KBM-7 (cell line): Measurements from ENCODE around the gene SLC39A11.
A peak's percentile ranks its signal among the peaks of the same experiment; 100 is the strongest.
"Not testable (repeated sequence)": the region's sequence is repeated elsewhere in the genome, so short reads cannot be mapped to it uniquely, and the experiment has no call there.

Experiments used
- DNase-seq: peaks from one replicate; pipeline ENCODE4 v3.0.0-alpha.2; 2015
- in situ Hi-C: fragments of 300-500 bp; cut with MboI; formaldehyde crosslinking; loops from 2 replicates; pipeline ENCODE4 v1.14.3; 2020; ENCODE audit warnings: low sequenced_read_pairs, low pct_unique_long_range_greater_than_20kb, mixed read lengths

Gene SLC39A11

GRCh38 chr17:72995008-72995656 is 97.4 kb downstream of the SLC39A11 start:
- in situ Hi-C loops: no loop called here

GRCh38 chr17:72992783-72993467 is 99.6 kb downstream of the SLC39A11 start:
- in situ Hi-C loops: not testable (repeated sequence)

More at GRCh38 chr17:72995008-72995656, 97.4 kb downstream of the SLC39A11 start:
- no peak for DNase-seq

GRCh38 chr17:72991651-72992050 is 100.8 kb downstream of the SLC39A11 start:
- in situ Hi-C loops: no loop called here
- DNase-seq: no peak

More at GRCh38 chr17:72992783-72993467, 99.6 kb downstream of the SLC39A11 start:
- not testable (repeated sequence) for DNase-seq

- no peak for DNase-seq
- in situ Hi-C loops: no loop called here
Observed at GRCh38 chr17:72989074-72989610, 103.3 kb downstream of the SLC39A11 start.

GRCh38 chr17:72988451-72988850 is 104.0 kb downstream of the SLC39A11 start:
- in situ Hi-C loops: no loop called here
- DNase-seq: no peak

- DNase-seq: no peak
- in situ Hi-C loops: no loop called here
Observed at GRCh38 chr17:72987166-72987565, 105.3 kb downstream of the SLC39A11 start.

- in situ Hi-C loops: no loop called here
- peak; percentile 80 for DNase-seq
Observed at GRCh38 chr17:72985882-72986720, 106.4 kb downstream of the SLC39A11 start.

GRCh38 chr17:72984926-72985325 is 107.6 kb downstream of the SLC39A11 start:
- no peak for DNase-seq
- in situ Hi-C loops: no loop called here

GRCh38 chr17:72984145-72984925 is 108.2 kb downstream of the SLC39A11 start:
- in situ Hi-C loops: no loop called here
- DNase-seq: no peak

- in situ Hi-C loops: no loop called here
- no peak for DNase-seq
Observed at GRCh38 chr17:72982680-72983079, 109.8 kb downstream of the SLC39A11 start.

- in situ Hi-C loops: no loop called here
- no peak for DNase-seq
Observed at GRCh38 chr17:72978593-72979218, 113.8 kb downstream of the SLC39A11 start.

- in situ Hi-C loops: no loop called here
Observed at GRCh38 chr17:72977771-72978417, 114.6 kb downstream of the SLC39A11 start.

GRCh38 chr17:72976971-72977770 is 115.3 kb downstream of the SLC39A11 start:
- in situ Hi-C loops: no loop called here
- DNase-seq: peak; percentile 26

More at GRCh38 chr17:72977771-72978417, 114.6 kb downstream of the SLC39A11 start:
- peak; percentile 78 for DNase-seq

GRCh38 chr17:72975509-72975908 is 117.0 kb downstream of the SLC39A11 start:
- in situ Hi-C loops: no loop called here

GRCh38 chr17:72974605-72975232 is 117.8 kb downstream of the SLC39A11 start:
- no peak for DNase-seq
- in situ Hi-C loops: no loop called here

More at GRCh38 chr17:72975509-72975908, 117.0 kb downstream of the SLC39A11 start:
- no peak for DNase-seq

- DNase-seq: no peak
- in situ Hi-C loops: no loop called here
Observed at GRCh38 chr17:72972263-72972951, 120.1 kb downstream of the SLC39A11 start.
